H1 (cell line): ENCODE results near the gene NXPE1. TPM values are rescaled to one million over a fixed set of nuclear protein-coding genes. Genes with fewer than 3 reads are reported as not detected.

Experiments
- CTCF ChIA-PET: fragments of 300-600 bp; sonication (Branson Sonifier 250); formaldehyde crosslinking; loops from one replicate; lab custom pipeline; 2021; ENCODE audit not compliant: partially characterized antibody; lab: Charles Lee
- POLR2A ChIA-PET: fragments of 300-600 bp; sonication (Branson Sonifier 250); formaldehyde crosslinking; loops from one replicate; lab custom pipeline; 2021; ENCODE audit warnings: inconsistent platforms; ENCODE audit not compliant: partially characterized antibody; lab: Charles Lee
- DNase-seq, 2 experiments: peaks; one replicate each; pipeline versions ENCODE4 v3.0.0 to v3.0.0-alpha.2; 2010 to 2022; ENCODE audit warnings: low spot score in 2 of 2, low read depth in 1 of 2, mixed read lengths in 1 of 2
- FAIRE-seq: peaks from 2 replicates; lab custom pipeline; 2011; peaks lifted over from hg19 to GRCh38; lab: Jason Lieb, UNC
- H2AFZ ChIP-seq: 2 replicates; pipeline ENCODE4 v1.8.1; 2012; ENCODE audit warnings: low read length, inconsistent platforms
- H2AK5ac ChIP-seq: 2 replicates; pipeline ENCODE4 v1.6.1; 2013; ENCODE audit warnings: low read depth, low read length
- H2BK120ac ChIP-seq: replicated peaks from 2 replicates; pipeline ENCODE3; 2013; ENCODE audit warnings: low read depth, low read length, inconsistent platforms
- H2BK12ac ChIP-seq: 2 replicates; pipeline ENCODE4 v1.6.1; 2013; ENCODE audit warnings: low read depth, low read length
- H2BK15ac ChIP-seq: 2 replicates; pipeline ENCODE4 v1.6.1; 2013; ENCODE audit warnings: low read length
- H2BK20ac ChIP-seq: 2 replicates; pipeline ENCODE4 v1.6.1; 2013; ENCODE audit warnings: low read length
- H2BK5ac ChIP-seq: 2 replicates; pipeline ENCODE4 v1.6.1; 2013; ENCODE audit warnings: low read depth, low read length
- H3K14ac ChIP-seq: 2 replicates; pipeline ENCODE4 v1.6.1; 2013; ENCODE audit warnings: inconsistent platforms; ENCODE audit not compliant: insufficient read length
- H3K18ac ChIP-seq: 2 replicates; pipeline ENCODE4 v1.6.1; 2013; ENCODE audit warnings: low read length; ENCODE audit errors: extremely low read depth
- H3K23ac ChIP-seq: 2 replicates; pipeline ENCODE4 v1.6.1; 2013; ENCODE audit warnings: inconsistent platforms; ENCODE audit not compliant: insufficient read length
- H3K23me2 ChIP-seq: 2 replicates; pipeline ENCODE4 v1.6.1; 2013; ENCODE audit warnings: low read depth, low read length
- H3K27ac ChIP-seq: 2 replicates; pipeline ENCODE4 v1.6.1; 2011; ENCODE audit warnings: low read depth, low read length, inconsistent platforms
- H3K27me3 ChIP-seq, 4 experiments: replicated peaks in 1 of 4; 1 replicate in 1 of 4; 2 replicates in 3 of 4; pipeline versions ENCODE4 v1.6.1 to v1.8.1; 2011 to 2013; ENCODE audit warnings: low read length in 3 of 4, mild to moderate bottlenecking in 3 of 4, inconsistent platforms in 2 of 4, mixed read lengths in 2 of 4, moderate library complexity in 1 of 4; ENCODE audit not compliant: control insufficient read depth in 3 of 4, insufficient read depth in 3 of 4; ENCODE audit errors: extremely low read depth in 1 of 4
- H3K36me3 ChIP-seq, 4 experiments: 2 replicates each; pipeline versions ENCODE4 v1.6.1 to v1.8.1; 2011 to 2013; ENCODE audit warnings: mild to moderate bottlenecking in 4 of 4, low read length in 3 of 4, moderate library complexity in 2 of 4, control low read depth in 1 of 4, inconsistent platforms in 1 of 4; ENCODE audit not compliant: insufficient read depth in 4 of 4, control insufficient read depth in 2 of 4
- H3K4ac ChIP-seq: replicated peaks from 2 replicates; pipeline ENCODE3; 2013; ENCODE audit warnings: low read length, low read depth, mixed read lengths, inconsistent platforms; ENCODE audit not compliant: insufficient read length
- H3K4me1 ChIP-seq, 4 experiments: replicated peaks in 1 of 4; 1 replicate in 1 of 4; 2 replicates in 3 of 4; pipeline versions ENCODE4 v1.6.1 to v1.8.1; 2011 to 2013; ENCODE audit warnings: low read length in 3 of 4, inconsistent platforms in 2 of 4, mixed read lengths in 1 of 4; ENCODE audit not compliant: insufficient read depth in 4 of 4, control insufficient read depth in 3 of 4
- H3K4me2 ChIP-seq, 2 experiments: 2 replicates each; pipeline versions ENCODE4 v1.6.1 to v1.8.1; 2011 to 2013; ENCODE audit warnings: low read depth in 2 of 2, low read length in 2 of 2, control low read depth in 1 of 2, inconsistent platforms in 1 of 2, mild to moderate bottlenecking in 1 of 2; ENCODE audit not compliant: insufficient read depth in 1 of 2
- H3K4me3 ChIP-seq, 4 experiments: fragments of 200-600, 300-600 bp in 1 of 4; sonication (generic), shearing (Covaris generic), sonication (Bioruptor Twin) in 1 of 4; 2 replicates each; pipeline versions ENCODE4 v1.5.1 to v1.8.1; 2011 to 2016; ENCODE audit warnings: low read length in 4 of 4, low read depth in 3 of 4, control low read depth in 2 of 4, inconsistent platforms in 2 of 4, mild to moderate bottlenecking in 2 of 4, mixed read lengths in 1 of 4, moderate library complexity in 1 of 4; ENCODE audit not compliant: insufficient read depth in 2 of 4; ENCODE audit errors: extremely low read depth in 1 of 4
- H3K56ac ChIP-seq: replicated peaks from 2 replicates; pipeline ENCODE3; 2013; ENCODE audit warnings: low read depth, mild to moderate bottlenecking, mixed read lengths, low read length, inconsistent platforms; ENCODE audit not compliant: insufficient read length
- H3K79me1 ChIP-seq: 2 replicates; pipeline ENCODE4 v1.6.1; 2013; ENCODE audit warnings: low read depth, low read length, control low read depth
- H3K79me2 ChIP-seq, 2 experiments: 2 replicates each; pipeline versions ENCODE4 v1.6.1 to v1.8.1; 2012 to 2013; ENCODE audit warnings: low read length in 2 of 2, mild to moderate bottlenecking in 2 of 2, inconsistent platforms in 1 of 2; ENCODE audit not compliant: insufficient read depth in 2 of 2, control insufficient read depth in 1 of 2
- H3K9ac ChIP-seq, 4 experiments: replicated peaks in 1 of 4; 1 replicate in 1 of 4; 2 replicates in 3 of 4; pipeline versions ENCODE4 v1.6.1 to v1.8.1; 2011 to 2013; ENCODE audit warnings: low read depth in 3 of 4, low read length in 3 of 4, control low read depth in 2 of 4, mild to moderate bottlenecking in 2 of 4, moderate library complexity in 2 of 4, inconsistent platforms in 1 of 4; ENCODE audit errors: extremely low read depth in 1 of 4
- H3K9me3 ChIP-seq, 2 experiments: 2 replicates each; pipeline versions ENCODE4 v1.6.1 to v1.8.1; 2012 to 2013; ENCODE audit warnings: mild to moderate bottlenecking in 2 of 2, moderate library complexity in 2 of 2, control low read depth in 1 of 2, inconsistent platforms in 1 of 2, low read depth in 1 of 2, low read length in 1 of 2, mixed read lengths in 1 of 2; ENCODE audit not compliant: insufficient read depth in 2 of 2
- H4K20me1 ChIP-seq, 2 experiments: replicated peaks in 1 of 2; 2 replicates each; pipeline versions ENCODE3 to v1.8.1; 2011 to 2013; ENCODE audit warnings: inconsistent platforms in 2 of 2, low read length in 2 of 2, mild to moderate bottlenecking in 1 of 2; ENCODE audit not compliant: insufficient read depth in 2 of 2, control insufficient read depth in 1 of 2
- H4K5ac ChIP-seq: 2 replicates; pipeline ENCODE4 v1.6.1; 2013; ENCODE audit warnings: low read length, low read depth, mixed read lengths, inconsistent platforms; ENCODE audit not compliant: insufficient read length
- H4K8ac ChIP-seq: 2 replicates; pipeline ENCODE4 v1.8.0; 2013; ENCODE audit warnings: mild to moderate bottlenecking, moderate library complexity, low read length, inconsistent platforms; ENCODE audit not compliant: insufficient read depth; ENCODE audit errors: extremely low read depth
- H4K91ac ChIP-seq: replicated peaks from 2 replicates; pipeline ENCODE3; 2013; ENCODE audit warnings: low read length, mixed read lengths, inconsistent platforms; ENCODE audit not compliant: insufficient read length
- BCL11A ChIP-seq, 2 experiments: IDR thresholded peaks; one replicate each; pipeline ENCODE4 v1.6.1; 2011; ENCODE audit warnings: low read depth in 2 of 2, low read length in 2 of 2, mild to moderate bottlenecking in 2 of 2
- CHD2 ChIP-seq: IDR thresholded peaks from 2 replicates; pipeline ENCODE4 v1.6.1; 2012; ENCODE audit warnings: low read length, improper control_type of control experiment
- FOSL1 ChIP-seq: IDR thresholded peaks from 2 replicates; pipeline ENCODE4 v1.6.1; 2011; ENCODE audit warnings: mild to moderate bottlenecking, low read depth, low read length, moderate library complexity; ENCODE audit not compliant: insufficient read depth
- GABPA ChIP-seq: IDR thresholded peaks from 2 replicates; pipeline ENCODE4 v1.6.1; 2011; ENCODE audit warnings: mild to moderate bottlenecking, low read length, moderate library complexity, borderline replicate concordance; ENCODE audit not compliant: insufficient read depth
- JUN ChIP-seq: IDR thresholded peaks from 2 replicates; pipeline ENCODE4 v1.6.1; 2011; ENCODE audit warnings: low read depth, mild to moderate bottlenecking, improper control_type of control experiment, low read length
- KDM4A ChIP-seq: IDR thresholded peaks from one replicate; pipeline ENCODE4 v1.7.1; 2012; ENCODE audit warnings: low read depth, mild to moderate bottlenecking, moderate library complexity, low read length, inconsistent platforms; ENCODE audit not compliant: severe bottlenecking
- RAD21 ChIP-seq, 2 experiments: IDR thresholded peaks in 1 of 2; conservative IDR thresholded peaks in 1 of 2; 2 replicates each; pipeline ENCODE4 v1.6.1; 2011; ENCODE audit warnings: low read depth in 2 of 2, low read length in 2 of 2, improper control_type of control experiment in 1 of 2, inconsistent platforms in 1 of 2, mild to moderate bottlenecking in 1 of 2, moderate library complexity in 1 of 2
- SP4 ChIP-seq: IDR thresholded peaks from 2 replicates; pipeline ENCODE4 v1.6.1; 2012; ENCODE audit warnings: low read length, inconsistent platforms
- SRF ChIP-seq: IDR thresholded peaks from 2 replicates; pipeline ENCODE4 v1.6.1; 2011; ENCODE audit warnings: mild to moderate bottlenecking, low read depth, low read length, moderate library complexity
- TBP ChIP-seq: IDR thresholded peaks from 2 replicates; pipeline ENCODE4 v1.6.1; 2011; ENCODE audit warnings: low read depth, low read length, improper control_type of control experiment
- ZNF274 ChIP-seq: IDR thresholded peaks from 2 replicates; pipeline ENCODE4 v1.7.0; 2012; ENCODE audit warnings: low read length, borderline replicate concordance; ENCODE audit errors: extremely low read depth
- WGBS, 2 experiments: shearing (Covaris generic) in 1 of 2; methylation state at CpG; one replicate each; pipeline versions ENCODE4 v1.1.6 to v1.1.7; 2013 to 2015; ENCODE audit warnings: low lambda C conversion rate in 2 of 2, mixed read lengths in 2 of 2, inconsistent platforms in 1 of 2, low coverage in 1 of 2, missing lambda C conversion rate in 1 of 2; ENCODE audit not compliant: insufficient replicate concordance in 2 of 2, insufficient coverage in 1 of 2, insufficient read length in 1 of 2; ENCODE audit errors: extremely low coverage in 1 of 2, missing lambda C conversion rate in 1 of 2; 5-methylcytosine and 5-hydroxymethylcytosine counted together
- polyA plus RNA-seq, 7 experiments: library from polyadenylated mRNA; depleted of rRNA in 3 of 7; stranded (reverse) in 5 of 7; unstranded in 2 of 7; fragments of >200 nt in 5 of 7; fragments of 200-250 nt in 2 of 7; gene quantifications; 1 replicate in 5 of 7; 2 replicates in 1 of 7; 4 replicates in 1 of 7; pipeline versions ENCODE4 v1.2.1 to v1.2.3, GENCODE V29; 2011 to 2013; ENCODE audit warnings: missing spikeins in 2 of 7, mixed read lengths in 2 of 7
- total RNA-seq: library from RNA; stranded (reverse); fragmentation: NEBNext Ultra II Directional; extraction: Animal tissue kit (Norgen Biotek cat#: 25700); gene quantifications from 2 replicates; pipeline ENCODE4 v1.2.1, GENCODE V29; 2021
- TF ChIP-seq, protein P1 (sequence below): IDR thresholded peaks from 2 replicates; pipeline ENCODE4 v1.6.1; 2012; ENCODE audit warnings: inconsistent platforms
- TF ChIP-seq, protein P2 (sequence below): IDR thresholded peaks from 2 replicates; pipeline ENCODE4 v1.6.1; 2011; ENCODE audit warnings: low read depth, mild to moderate bottlenecking, low read length; ENCODE audit not compliant: insufficient read depth

NXPE1 gene
- total and polyA plus RNA-seq, 2 of the 8 experiments (the other 6 are each of a cell fraction or from before 2014, with no cell fraction given), result not detected

DNA sequence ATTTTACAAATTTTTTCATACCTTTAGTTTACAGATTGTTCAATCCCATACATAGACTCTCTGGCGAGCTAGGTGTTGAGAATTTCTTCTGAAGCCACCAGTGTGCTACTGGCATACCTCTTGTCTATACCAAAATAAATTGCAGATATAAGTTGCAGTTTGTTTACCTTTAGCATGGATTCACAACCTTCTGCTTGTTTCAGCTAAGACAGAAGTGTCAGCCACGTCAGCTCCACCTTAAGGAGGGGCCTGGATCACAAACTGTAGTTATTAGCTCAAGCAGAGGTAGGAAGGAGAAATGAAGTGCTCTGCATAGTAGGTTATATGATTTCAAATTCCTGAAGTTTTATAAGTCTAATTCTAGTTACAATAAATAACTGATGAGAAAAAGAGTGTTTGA lies 35.9 kb upstream of the NXPE1 start, which contains the start of gene NXPE4:
Gene NXPE4, minus strand, starts transcription at position 216 of the 400 bp plus-strand sequence. CDS start 1,027 bp downstream, outside the sequence.
- Histone ChIP-seq H3K27ac (no peak within 1 kb of the TSS), H3K23ac (no peak within 1 kb of the TSS), H3K79me2 (no peaks in the 10 kb centered on the region), H2AFZ (no peak within 1 kb of the TSS; the same call in 1 of the 2 replicates), H2BK120ac (no peak within 1 kb of the TSS), H3K14ac (no peak within 1 kb of the TSS), H3K4ac (no peak within 1 kb of the TSS), H3K23me2 (no peaks in the 10 kb centered on the region; the same call in 1 of the 2 replicates), H4K20me1 (no peaks in the 10 kb centered on the region), H3K79me1 (no peaks in the 10 kb centered on the region), H2BK15ac (no peak within 1 kb of the TSS), H4K91ac (no peak within 1 kb of the TSS), H4K8ac (no peak within 1 kb of the TSS), H3K4me1 (no peaks in the 10 kb centered on the region), H3K56ac (no peak within 1 kb of the TSS), H3K9ac (no peak within 1 kb of the TSS), H2AK5ac (no peak within 1 kb of the TSS), H2BK20ac (no peak within 1 kb of the TSS), H3K4me3 (no peak within 1 kb of the TSS), H3K36me3 (no peaks in the 10 kb centered on the region), H3K27me3 (no peaks in the 10 kb centered on the region), H3K9me3 (peaks cover 3 to 4% of the 10 kb centered on the region in 2 experiments; a peak in 2 of 4 replicates), H3K4me2 (no peak within 1 kb of the TSS), H4K5ac (no peak within 1 kb of the TSS), H3K18ac (no peak within 1 kb of the TSS), H2BK5ac (no peak within 1 kb of the TSS), H2BK12ac (no peak within 1 kb of the TSS)
- ChIA-PET POLR2A (no interaction called here), CTCF (no interaction called here)
- DNase-seq, result no peak
- 76% methylated on average over 2 of the region's 2 CpGs; no CpG with 5 or more reads in 1 of the 2 experiments for WGBS, 2 experiments
- FAIRE-seq, result no peak
- no peak for TF ChIP-seq SP4
- TF ChIP-seq KDM4A, result no peak
- no peak for TF ChIP-seq TBP
- no peak for TF ChIP-seq CHD2
- no peak for TF ChIP-seq JUN
- TF ChIP-seq GABPA, result no peak
- TF ChIP-seq, protein P1, sequence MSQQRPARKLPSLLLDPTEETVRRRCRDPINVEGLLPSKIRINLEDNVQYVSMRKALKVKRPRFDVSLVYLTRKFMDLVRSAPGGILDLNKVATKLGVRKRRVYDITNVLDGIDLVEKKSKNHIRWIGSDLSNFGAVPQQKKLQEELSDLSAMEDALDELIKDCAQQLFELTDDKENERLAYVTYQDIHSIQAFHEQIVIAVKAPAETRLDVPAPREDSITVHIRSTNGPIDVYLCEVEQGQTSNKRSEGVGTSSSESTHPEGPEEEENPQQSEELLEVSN, result no peak
- TF ChIP-seq ZNF274, result no peak
- TF ChIP-seq, protein P2, sequence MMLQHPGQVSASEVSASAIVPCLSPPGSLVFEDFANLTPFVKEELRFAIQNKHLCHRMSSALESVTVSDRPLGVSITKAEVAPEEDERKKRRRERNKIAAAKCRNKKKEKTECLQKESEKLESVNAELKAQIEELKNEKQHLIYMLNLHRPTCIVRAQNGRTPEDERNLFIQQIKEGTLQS, result no peak
- no peak for TF ChIP-seq SRF
- no peak for TF ChIP-seq RAD21 (IDR thresholded peaks at IDR 0.05 in 1 of 2, conservative IDR thresholded peaks at IDR 0.05 in 1 of 2; ENCODE audit: low read depth in 2 of 2, low read length in 2 of 2)
- no peak for TF ChIP-seq FOSL1
- TF ChIP-seq BCL11A (IDR thresholded peaks at IDR 0.05; ENCODE audit: low read depth in 2 of 2, low read length in 2 of 2), result no peak
